SIG-M5 (cell line): ENCODE data around the gene KLHL3.

Source experiments
- DNase-seq: peaks from one replicate; lab custom pipeline; 2025; lab: John Stamatoyannopoulos, UW

Gene KLHL3

GRCh38 chr5:137747848-137748247 is 12.0 kb upstream of the KLHL3 start:
- DNase-seq = no peak

- no peak for DNase-seq
These were observed 7.2 kb upstream of the KLHL3 start for GRCh38 chr5:137743031-137743640.

GRCh38 chr5:137741718-137742117 is 5.8 kb upstream of the KLHL3 start:
- DNase-seq = no peak

GRCh38 chr5:137739737-137740136 is 3.8 kb upstream of the KLHL3 start:
- DNase-seq = no peak

GRCh38 chr5:137738947-137739346 is 3.1 kb upstream of the KLHL3 start:
- DNase-seq = no peak

GRCh38 chr5:137737349-137738131 is 1.7 kb upstream of the KLHL3 start:
- no peak for DNase-seq

- DNase-seq = no peak
These were observed 607 bp upstream of the KLHL3 start for GRCh38 chr5:137736496-137736895.

- no peak for DNase-seq
These were observed 831 bp downstream of the KLHL3 start for GRCh38 chr5:137734962-137735554.

- DNase-seq = no peak
These were observed 1.6 kb downstream of the KLHL3 start for GRCh38 chr5:137734331-137734730.

- DNase-seq = no peak
These were observed 2.0 kb downstream of the KLHL3 start for GRCh38 chr5:137733922-137734321.

- DNase-seq = no peak
These were observed 2.9 kb downstream of the KLHL3 start for GRCh38 chr5:137733006-137733405.

GRCh38 chr5:137731176-137731575 is 4.7 kb downstream of the KLHL3 start:
- DNase-seq = no peak

- no peak for DNase-seq
These were observed 5.6 kb downstream of the KLHL3 start for GRCh38 chr5:137730336-137730735.

- no peak for DNase-seq
These were observed 7.8 kb downstream of the KLHL3 start for GRCh38 chr5:137728048-137728447.

- no peak for DNase-seq
These were observed 8.3 kb downstream of the KLHL3 start for GRCh38 chr5:137727623-137728022.

GRCh38 chr5:137724251-137724650 is 11.6 kb downstream of the KLHL3 start:
- DNase-seq = no peak

GRCh38 chr5:137718611-137719010 is 17.3 kb downstream of the KLHL3 start:
- no peak for DNase-seq

- DNase-seq = no peak
These were observed 19.6 kb downstream of the KLHL3 start for GRCh38 chr5:137716337-137716736.

- no peak for DNase-seq
These were observed 20.4 kb downstream of the KLHL3 start for GRCh38 chr5:137715456-137715855.

GRCh38 chr5:137714946-137715345 is 20.9 kb downstream of the KLHL3 start:
- no peak for DNase-seq

- no peak for DNase-seq
These were observed 21.4 kb downstream of the KLHL3 start for GRCh38 chr5:137714494-137714893.

- no peak for DNase-seq
These were observed 23.7 kb downstream of the KLHL3 start for GRCh38 chr5:137712139-137712667.

- DNase-seq = no peak
These were observed 25.8 kb downstream of the KLHL3 start for GRCh38 chr5:137710086-137710485.
